HG03460 (cell line): Measurements from ENCODE around the gene MKKS.

Source experiments
- ATAC-seq: cut with Tn5 transposase; IDR thresholded peaks from one replicate; pipeline ENCODE4 v1.9.1; 2021; ENCODE audit not compliant: unreplicated experiment

The MKKS gene

DNA sequence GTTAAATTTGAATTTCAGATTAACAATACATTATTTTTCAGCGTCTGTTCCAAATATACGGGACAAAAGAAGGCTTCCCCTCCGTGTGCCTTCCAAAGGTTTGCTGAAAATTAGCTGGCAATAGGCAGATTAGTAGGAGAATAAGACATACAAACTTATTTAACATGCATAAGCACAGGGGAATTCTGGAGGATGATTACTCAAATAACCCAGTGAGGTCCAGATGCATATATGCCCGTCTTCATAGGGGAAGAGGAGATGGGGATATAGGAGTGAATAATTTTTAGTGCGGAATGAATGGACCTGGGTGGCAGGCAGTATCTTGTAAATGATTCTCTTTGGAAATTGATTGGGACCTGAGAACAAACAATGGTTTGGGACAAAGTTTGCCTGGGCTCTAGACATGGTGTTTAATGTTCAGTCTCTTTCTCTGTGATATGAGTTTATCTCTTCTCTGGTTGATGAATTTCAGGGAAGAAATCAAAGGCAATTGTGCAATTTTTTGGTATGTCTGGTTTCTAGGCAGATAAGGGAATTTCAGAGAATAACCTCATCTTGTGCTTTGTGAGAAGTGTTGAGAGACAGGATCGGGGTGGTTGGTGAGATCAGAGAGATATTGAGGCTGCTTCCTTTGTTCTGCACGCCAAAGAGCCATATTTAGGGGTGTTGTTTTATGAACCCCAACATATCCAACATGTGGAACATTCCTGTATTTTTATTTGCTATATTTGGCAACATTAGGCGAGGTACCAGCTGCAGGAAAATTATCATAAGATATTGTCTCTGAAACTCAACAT lies 63.7 kb downstream of the MKKS start:
- no peak for ATAC-seq

DNA sequence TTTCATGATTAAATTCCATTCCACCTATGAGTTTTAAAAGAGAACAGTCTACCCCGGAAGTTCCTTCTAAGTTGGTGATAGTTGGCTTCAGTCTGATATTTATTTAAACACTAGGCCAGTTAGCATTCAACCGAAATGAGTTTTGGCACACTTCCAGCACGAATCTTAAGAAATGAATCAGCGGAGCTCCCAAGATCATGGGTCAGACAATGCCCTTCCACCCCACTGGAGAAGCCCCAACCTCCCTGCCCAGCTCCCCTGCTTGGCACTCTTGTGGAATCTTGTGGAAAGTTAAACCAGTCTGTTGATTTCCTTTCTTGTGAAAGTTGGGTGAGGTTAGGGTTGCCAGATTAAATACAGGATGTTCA lies 64.3 kb downstream of the MKKS start:
- no peak for ATAC-seq

DNA sequence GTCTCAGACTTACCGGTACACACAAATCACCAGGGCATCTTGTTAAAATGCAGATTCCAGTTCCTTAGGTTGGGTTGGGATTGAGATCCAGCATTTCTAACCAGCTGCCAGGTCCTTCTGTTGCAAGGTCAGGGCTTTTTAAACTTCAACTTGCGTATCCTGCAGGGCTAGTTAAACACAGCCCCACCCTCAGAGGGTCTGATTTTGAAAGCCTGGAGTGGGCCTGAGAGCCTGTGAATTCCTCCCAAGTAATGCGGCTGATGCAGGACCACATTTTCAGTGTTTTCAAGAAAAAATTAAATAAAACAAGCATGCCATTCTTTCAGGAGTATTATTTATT lies 65.3 kb downstream of the MKKS start:
- no peak for ATAC-seq

DNA sequence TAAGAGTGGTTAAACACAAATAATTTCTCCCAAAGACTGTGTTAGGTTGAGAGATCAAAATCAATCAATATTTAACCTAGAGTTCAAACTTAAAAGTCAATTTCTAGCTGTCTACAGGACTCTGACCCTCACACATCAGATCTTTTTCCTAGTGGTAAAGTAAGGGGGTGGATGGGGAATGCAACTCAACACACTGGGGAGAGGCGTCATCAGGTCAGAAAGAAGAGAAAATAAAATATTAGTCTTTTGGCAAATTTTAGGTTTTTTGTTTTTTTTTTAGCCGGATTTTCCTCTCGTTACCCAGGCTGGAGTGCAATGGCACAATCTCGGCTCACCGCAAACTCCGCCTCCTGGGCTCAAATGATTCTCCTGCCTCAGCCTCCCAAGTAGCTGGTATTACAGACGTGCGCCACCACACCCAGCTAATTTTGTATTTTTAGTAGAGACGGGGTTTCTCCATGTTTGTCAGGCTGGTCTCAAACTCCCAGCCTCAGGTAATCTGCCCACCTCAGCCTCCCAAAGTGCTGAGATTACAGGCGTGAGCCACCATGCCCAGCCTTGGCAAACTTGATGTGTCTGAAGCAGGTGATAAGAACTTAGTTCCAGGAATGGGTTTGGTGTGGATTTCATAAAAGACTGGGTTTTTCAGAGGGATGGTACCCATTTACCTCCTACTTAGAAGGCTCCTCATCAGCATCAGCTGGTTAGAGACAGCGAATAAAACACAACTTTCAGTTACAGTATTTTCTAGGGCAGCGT lies 65.9 kb downstream of the MKKS start:
- ATAC-seq, result no peak

DNA sequence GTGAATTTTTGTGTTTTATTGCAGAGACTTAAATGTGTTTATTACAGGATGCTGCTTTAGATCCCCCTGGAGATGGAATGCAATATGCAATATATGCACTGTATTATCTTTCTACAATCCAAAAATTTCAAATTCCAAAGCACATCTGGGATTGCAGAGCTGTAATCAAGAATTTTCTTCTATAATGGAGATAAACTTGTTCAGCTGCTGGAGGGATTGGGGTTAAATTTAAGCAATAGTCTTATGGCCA lies 66.4 kb downstream of the MKKS start:
- no peak for ATAC-seq

DNA sequence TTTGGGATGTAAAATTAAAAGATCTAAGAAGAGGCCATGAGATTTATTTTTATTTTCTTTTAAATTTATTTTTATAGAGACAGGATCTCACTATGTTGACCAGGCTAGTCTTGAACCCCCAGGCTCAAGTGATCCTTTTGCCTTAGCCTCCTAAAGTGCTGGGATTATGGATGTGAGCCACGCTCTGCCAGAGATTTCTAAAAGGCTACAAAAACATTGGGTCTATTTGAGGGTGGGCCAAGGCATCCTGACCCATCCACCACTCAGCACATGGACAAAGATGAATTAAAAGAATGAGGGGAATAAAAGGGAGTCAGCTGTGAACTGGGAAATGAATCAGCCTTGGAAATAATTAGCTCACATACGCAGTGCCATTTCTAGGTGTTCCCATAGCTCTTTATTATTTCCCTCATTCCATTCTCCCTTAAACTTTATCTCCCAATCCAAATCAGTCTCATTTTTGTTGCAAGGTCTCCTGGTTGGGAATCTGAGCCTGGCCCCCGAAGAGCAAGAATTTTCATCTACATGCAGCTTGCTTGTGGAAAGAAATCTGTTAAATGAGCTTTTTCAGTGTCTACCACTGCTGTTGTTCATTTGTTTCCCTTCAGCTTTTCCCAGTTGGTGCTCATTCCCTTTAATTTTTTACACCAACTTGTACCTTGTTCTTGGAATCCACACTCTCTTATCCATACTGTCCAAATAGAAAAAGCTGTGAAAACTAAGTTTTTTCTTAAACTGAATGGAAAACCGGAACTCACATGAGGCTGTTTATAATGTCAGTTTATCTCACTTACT lies 66.9 kb downstream of the MKKS start:
- ATAC-seq, result no peak

DNA sequence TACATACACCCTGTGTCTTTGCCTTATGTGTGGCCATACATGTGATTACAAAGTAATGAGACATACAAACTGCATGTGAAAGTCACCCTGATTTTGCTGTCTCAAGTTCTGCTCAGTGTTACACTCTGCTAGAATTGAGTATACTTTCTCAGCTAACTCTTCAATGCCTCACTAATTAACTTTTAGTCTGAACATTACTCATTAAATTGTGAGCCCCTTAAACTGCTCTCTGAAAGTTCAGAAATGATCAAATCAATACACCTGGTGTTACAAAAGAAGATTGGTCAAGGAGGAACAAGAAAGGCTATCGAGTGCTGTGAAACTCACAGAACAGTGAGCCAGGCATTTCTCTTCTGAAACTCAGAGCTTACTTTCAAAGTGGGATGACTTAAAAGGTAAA lies 71.3 kb downstream of the MKKS start:
- ATAC-seq, result peak; percentile 78

DNA sequence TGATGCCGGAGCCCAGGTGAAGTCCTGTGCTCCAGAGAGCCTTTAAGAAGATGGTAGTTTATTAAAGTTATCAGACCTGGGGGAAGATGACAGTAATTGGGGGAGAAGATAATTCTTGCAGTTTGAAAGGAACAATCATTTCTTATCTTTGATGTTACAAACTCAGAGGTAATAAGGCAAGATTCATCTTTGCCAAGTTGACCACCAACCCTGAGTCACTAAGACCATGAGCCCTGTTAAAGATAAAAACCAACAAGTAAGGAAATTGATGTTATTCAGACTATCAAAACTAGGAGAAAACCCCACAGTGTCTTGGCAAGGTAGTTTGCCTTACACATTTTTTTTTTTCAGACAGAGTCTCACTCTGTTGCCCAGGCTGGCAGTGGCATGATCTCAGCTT lies 73.1 kb downstream of the MKKS start:
- ATAC-seq, result no peak

DNA sequence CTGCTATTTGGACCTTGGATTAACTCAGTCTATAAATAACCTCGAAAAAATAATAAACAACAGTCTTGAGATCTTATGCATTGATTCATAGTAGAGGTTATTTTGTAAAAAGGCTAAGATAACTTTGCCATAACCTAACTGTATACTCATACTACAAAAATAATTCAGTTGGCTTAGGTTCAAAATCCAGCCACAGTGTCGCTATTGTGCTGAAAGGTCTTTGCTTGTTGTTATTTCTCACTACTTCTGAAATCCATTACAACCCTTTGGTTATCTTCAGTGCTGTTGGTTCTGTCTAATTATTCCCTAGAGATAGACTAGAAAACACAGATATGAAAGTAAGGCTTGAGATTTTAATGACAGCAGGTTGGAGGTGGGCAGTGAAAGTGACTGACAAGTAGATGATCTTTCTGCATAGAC lies 74.4 kb downstream of the MKKS start:
- ATAC-seq, result no peak

DNA sequence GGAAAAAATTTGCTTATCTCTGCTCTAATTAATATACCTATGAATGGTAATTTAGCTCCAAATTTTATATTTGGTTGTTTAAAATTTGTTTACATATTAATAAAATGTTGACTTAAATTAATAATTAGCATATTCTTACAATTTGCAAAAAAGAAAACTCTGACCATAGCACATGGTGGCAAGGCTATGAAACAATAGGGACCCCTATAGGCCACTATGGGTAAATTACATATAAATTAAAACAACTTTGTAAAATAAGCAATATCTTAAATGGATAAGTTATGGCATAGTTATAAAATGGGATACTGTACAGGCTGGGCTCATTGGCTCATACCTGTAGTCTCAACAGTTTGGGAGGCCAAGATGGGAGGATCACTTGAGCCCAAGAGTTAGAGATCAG lies 76.0 kb downstream of the MKKS start:
- no peak for ATAC-seq

DNA sequence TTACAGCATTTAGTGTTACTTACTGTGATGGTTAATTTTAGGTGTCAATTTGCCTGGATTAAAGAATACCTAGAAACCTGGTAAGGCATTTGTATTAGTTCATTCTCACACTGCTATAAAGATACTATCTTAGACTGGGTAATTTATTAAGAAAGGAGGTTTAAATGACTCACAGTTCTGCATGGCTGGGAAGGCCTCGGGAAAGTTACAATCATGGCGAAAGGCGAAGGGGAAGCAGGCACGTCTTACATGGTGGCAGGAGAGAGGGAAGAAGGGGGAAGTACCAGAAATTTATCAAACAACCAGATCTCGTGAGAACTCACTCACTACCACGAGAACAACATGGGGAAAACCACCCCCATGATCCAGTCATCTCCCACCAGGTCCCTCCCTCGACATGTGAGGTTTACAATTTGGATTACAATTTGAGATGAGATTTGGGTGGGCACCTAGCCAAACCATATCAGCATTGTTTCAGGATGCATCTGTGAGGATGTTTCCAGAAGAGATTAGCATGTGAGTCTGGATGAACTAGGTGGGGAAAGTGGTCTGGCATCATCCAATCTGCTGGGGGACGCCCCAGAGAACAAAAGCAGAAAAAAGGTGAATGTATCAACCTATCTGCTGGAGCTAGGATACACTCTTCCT lies 76.8 kb downstream of the MKKS start:
- no peak for ATAC-seq

DNA sequence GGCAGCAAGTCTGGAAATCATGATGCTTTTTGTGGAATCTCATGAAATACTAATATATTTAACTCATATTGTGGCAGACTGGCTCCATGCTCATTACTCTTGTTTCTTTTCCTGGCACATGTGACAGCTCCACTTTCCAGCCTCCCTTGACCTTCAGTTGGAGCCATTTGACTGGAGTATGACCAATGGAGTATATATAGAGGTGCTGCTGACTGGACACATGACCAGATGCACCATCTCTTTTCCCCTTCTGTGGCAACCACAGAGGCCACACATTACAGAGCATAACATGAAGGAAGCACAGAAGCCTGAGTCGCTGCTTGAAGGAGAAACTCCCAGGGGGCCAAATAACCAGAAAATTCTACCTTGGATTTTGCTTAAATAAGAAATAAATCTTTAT lies 77.4 kb downstream of the MKKS start:
- ATAC-seq, result no peak

DNA sequence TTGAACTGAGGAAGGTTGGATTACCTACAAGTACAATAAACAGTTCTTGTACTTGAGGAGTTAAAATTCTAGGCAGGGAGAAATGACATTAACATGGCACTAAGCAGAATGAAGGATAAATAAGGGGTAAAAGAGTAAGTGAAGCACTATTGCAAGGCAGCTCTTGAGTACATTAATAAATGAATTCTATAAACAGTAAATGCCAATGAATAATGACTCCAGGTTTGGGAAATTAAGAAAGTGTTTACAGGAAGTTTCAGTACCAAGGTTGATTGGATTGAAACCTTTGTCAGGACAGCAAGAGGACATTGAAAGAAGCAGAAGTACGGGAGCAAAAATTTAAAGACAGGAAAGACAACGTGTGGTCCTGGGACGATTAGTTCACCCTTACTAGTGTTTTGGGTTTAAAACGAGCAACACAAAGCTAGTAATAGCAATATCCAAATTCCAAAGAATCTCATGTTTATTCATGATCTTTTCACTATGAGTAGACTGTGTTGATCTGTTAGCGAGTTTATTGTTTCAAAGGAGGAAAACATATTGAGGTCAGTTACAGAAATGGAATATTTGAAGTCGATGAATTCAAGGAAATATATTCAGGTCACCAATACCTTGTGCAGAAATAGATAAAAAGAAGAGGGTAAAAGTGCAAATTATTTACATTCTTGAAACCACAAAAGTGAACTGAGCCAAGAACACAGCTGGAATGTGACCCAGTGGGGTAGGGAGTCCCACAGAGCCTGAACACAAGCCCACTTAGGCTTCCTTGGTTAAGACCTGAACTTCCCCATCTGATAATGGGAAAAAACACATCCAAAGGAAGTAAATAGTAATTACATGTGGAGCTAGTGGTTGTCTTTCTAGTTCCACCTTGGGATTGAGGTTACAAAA lies 80.8 kb downstream of the MKKS start:
- no peak for ATAC-seq
